ENCODE data around the gene SMURF1.

DNA sequence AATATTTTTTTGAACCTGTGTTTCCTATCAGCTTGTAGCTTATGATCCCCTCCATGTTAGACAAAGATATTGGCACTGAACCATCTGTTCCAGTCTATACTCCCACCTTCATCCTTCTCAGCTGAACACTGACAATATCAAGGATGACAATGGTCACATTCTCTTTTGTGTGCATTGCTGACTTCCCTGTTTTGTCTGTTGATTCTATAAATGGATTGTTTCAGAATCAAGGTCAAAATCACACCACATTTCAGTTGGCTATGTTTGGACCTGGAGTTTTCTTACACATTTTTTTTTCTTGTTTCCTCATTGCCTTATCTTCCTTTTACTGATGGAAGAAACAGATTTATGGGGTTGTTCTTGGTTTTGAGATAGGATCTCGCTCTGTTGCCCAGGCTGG, 11.3 kb upstream of the SMURF1 start:
- TF ChIP-seq, protein P1, sequence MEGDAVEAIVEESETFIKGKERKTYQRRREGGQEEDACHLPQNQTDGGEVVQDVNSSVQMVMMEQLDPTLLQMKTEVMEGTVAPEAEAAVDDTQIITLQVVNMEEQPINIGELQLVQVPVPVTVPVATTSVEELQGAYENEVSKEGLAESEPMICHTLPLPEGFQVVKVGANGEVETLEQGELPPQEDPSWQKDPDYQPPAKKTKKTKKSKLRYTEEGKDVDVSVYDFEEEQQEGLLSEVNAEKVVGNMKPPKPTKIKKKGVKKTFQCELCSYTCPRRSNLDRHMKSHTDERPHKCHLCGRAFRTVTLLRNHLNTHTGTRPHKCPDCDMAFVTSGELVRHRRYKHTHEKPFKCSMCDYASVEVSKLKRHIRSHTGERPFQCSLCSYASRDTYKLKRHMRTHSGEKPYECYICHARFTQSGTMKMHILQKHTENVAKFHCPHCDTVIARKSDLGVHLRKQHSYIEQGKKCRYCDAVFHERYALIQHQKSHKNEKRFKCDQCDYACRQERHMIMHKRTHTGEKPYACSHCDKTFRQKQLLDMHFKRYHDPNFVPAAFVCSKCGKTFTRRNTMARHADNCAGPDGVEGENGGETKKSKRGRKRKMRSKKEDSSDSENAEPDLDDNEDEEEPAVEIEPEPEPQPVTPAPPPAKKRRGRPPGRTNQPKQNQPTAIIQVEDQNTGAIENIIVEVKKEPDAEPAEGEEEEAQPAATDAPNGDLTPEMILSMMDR (IDR thresholded peaks at IDR 0.05) = no peak
- no peak for TF ChIP-seq POLR2A (IDR thresholded peaks at IDR 0.05)

Measured in esophagus squamous epithelium (tissue), 4 donors.